Panc1 (cell line): ENCODE data around the gene CCDC127. TPM values are rescaled to one million over a fixed set of nuclear protein-coding genes. Genes with fewer than 3 reads are reported as not detected.

Source experiments
- ATAC-seq: fragments of 200-7000 bp; cut with Tn5 transposase; 2 replicates; pipeline ENCODE4 v1.9.1; 2020; ENCODE audit warnings: mild to moderate bottlenecking, moderate library complexity
- BruUV-seq: library from RNA; stranded (reverse); fragments of 400-500 nt; replicated peaks from 2 replicates; lab custom pipeline; 2021; lab: Mats Ljungman, UMichigan
- CTCF ChIA-PET: fragments of 300-600 bp; sonication (Branson Sonifier 250); formaldehyde crosslinking; loops from one replicate; lab custom pipeline; 2022; ENCODE audit warnings: antibody characterized with exemption; lab: Charles Lee
- POLR2A ChIA-PET: fragments of 300-600 bp; sonication (Branson Sonifier 250); formaldehyde crosslinking; loops from one replicate; lab custom pipeline; 2022; ENCODE audit warnings: antibody characterized with exemption; lab: Charles Lee
- DNase-seq: peaks from one replicate; pipeline ENCODE4 v3.0.0-alpha.2; 2010; ENCODE audit warnings: low read depth, low spot score
- H3K27ac ChIP-seq: 2 replicates; pipeline ENCODE4 v1.5.1; 2011; ENCODE audit warnings: mild to moderate bottlenecking, low read length, inconsistent platforms
- H3K27me3 ChIP-seq: fragments of 200-500 bp; sonication (Bioruptor generic); 2 replicates; pipeline ENCODE4 v1.6.0; 2014; ENCODE audit warnings: low read length, inconsistent platforms; ENCODE audit not compliant: control insufficient read depth, insufficient read depth
- H3K36me3 ChIP-seq: fragments of 200-500 bp; sonication (Bioruptor generic); 2 replicates; pipeline ENCODE4 v1.5.1; 2014; ENCODE audit warnings: inconsistent platforms, mild to moderate bottlenecking, low read length, moderate library complexity; ENCODE audit not compliant: control insufficient read depth, insufficient read depth
- H3K4me1 ChIP-seq: 2 replicates; pipeline ENCODE4 v1.5.1; 2011; ENCODE audit warnings: inconsistent platforms, mild to moderate bottlenecking, low read length, moderate library complexity; ENCODE audit not compliant: control insufficient read depth, insufficient read depth
- H3K4me3 ChIP-seq, 2 experiments: 2 replicates each; pipeline ENCODE4 v1.5.1; 2011 to 2012; ENCODE audit warnings: low read depth in 2 of 2, low read length in 2 of 2, mild to moderate bottlenecking in 2 of 2, inconsistent platforms in 1 of 2, moderate library complexity in 1 of 2
- H3K9me3 ChIP-seq: fragments of 200-500 bp; sonication (Bioruptor generic); 2 replicates; pipeline ENCODE4 v1.5.1; 2014; ENCODE audit warnings: low read depth, mild to moderate bottlenecking, inconsistent platforms, low read length, moderate library complexity; ENCODE audit not compliant: control insufficient read depth, insufficient read depth
- CTCF ChIP-seq: fragments of 450-650 bp; IDR thresholded peaks from 2 replicates; pipeline ENCODE4 v1.5.1; 2017; ENCODE audit warnings: mild to moderate bottlenecking
- POLR2AphosphoS5 ChIP-seq: IDR thresholded peaks from 2 replicates; pipeline ENCODE4 v1.6.1; 2012; ENCODE audit warnings: mild to moderate bottlenecking, low read depth, low read length, moderate library complexity
- REST ChIP-seq, 2 experiments: IDR thresholded peaks; 2 replicates each; pipeline ENCODE4 v1.6.1; 2011 to 2012; ENCODE audit warnings: low read depth in 2 of 2, control low read depth in 1 of 2, low read length in 1 of 2, mild to moderate bottlenecking in 1 of 2, moderate library complexity in 1 of 2; ENCODE audit not compliant: insufficient read depth in 1 of 2
- SIN3A ChIP-seq: IDR thresholded peaks from 2 replicates; pipeline ENCODE4 v1.6.1; 2012; ENCODE audit warnings: low read depth, mild to moderate bottlenecking, low read length, moderate library complexity, borderline replicate concordance; ENCODE audit not compliant: insufficient read depth
- TCF7L2 ChIP-seq: IDR thresholded peaks from 2 replicates; pipeline ENCODE4 v1.6.1; 2011; ENCODE audit warnings: mild to moderate bottlenecking, low read depth, low read length, inconsistent platforms
- in situ Hi-C: cut with HindIII; loops from 2 replicates; pipeline ENCODE4 v1.10.0; 2016; ENCODE audit warnings: low sequenced_read_pairs, low pct_unique_long_range_greater_than_20kb
- intact Hi-C: fragments of 100-400 bp; cut with micrococcal nuclease; formaldehyde crosslinking; loops from one replicate; pipeline ENCODE4 v1.10.0; 2022; ENCODE audit not compliant: unreplicated experiment
- total RNA-seq: library from RNA; stranded (reverse); gene quantifications from one replicate; pipeline ENCODE4 v1.2.1, GENCODE V29; 2021; ENCODE audit not compliant: unreplicated experiment

Gene CCDC127
- total RNA-seq, 1 experiment from 2014 or later: 8.1 TPM

DNA sequence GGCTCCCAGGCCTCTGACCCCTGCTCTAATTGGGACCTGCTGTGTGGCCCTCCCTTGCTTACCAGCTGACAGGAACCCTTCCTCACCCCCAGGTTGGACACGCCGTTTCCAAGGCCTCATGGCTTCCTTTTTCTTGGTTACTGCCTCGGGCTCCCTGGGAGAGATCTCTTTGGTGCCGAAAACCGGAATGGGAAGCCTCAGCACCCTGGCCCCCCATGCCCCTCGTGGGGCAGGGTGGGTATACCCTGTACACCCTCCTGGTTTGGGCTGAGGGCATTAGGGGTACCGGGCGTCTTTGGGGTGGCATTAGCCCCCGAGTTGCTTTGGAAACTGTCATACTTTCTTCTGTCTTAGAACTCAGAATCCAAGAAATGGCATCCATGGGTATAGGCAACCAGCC is 36.8 kb downstream of the CCDC127 start:
- DNase-seq (no peak), ATAC-seq (no peak)
- intact Hi-C loops: no loop called here
- H3K36me3 ChIP-seq: no peaks in the 10 kb centered on the region
- in situ Hi-C loops: no loop called here
- no peaks in the 10 kb centered on the region for H3K4me1 ChIP-seq
- H3K4me3 ChIP-seq: no peak overlapping the region
- ChIA-PET POLR2A (interaction anchor here (0.5 kb wide), 1 partner anchor 126 kb away, joined by 3 read pairs; no protein-coding TSS in a partner anchor), CTCF (no interaction called here)
- BruUV-seq: no TSS peak
- H3K9me3 ChIP-seq: no peaks in the 10 kb centered on the region
- H3K27ac ChIP-seq: no peak overlapping the region
- TF ChIP-seq CTCF (no peak), REST (IDR thresholded peaks at IDR 0.05; ENCODE audit: insufficient read depth in 1 of 2, low read depth in 2 of 2, low read length in 1 of 2) (no peak), TCF7L2 (no peak), SIN3A (no peak), POLR2AphosphoS5 (no peak)
- peaks cover 2% of the 10 kb centered on the region; the same call in 1 of the 2 replicates for H3K27me3 ChIP-seq

- ChIA-PET CTCF (no interaction called here), POLR2A (interaction anchor here (0.5 kb wide), 1 partner anchor 125 kb away, joined by 3 read pairs; no protein-coding TSS in a partner anchor)
- in situ Hi-C loops (no loop called here), intact Hi-C loops (no loop called here)
- TF ChIP-seq CTCF (no peak), REST (IDR thresholded peaks at IDR 0.05; ENCODE audit: insufficient read depth in 1 of 2, low read depth in 2 of 2, low read length in 1 of 2) (no peak), SIN3A (no peak), POLR2AphosphoS5 (no peak), TCF7L2 (no peak)
- Histone ChIP-seq H3K4me1 (no peaks in the 10 kb centered on the region), H3K27ac (no peak overlapping the region), H3K36me3 (no peaks in the 10 kb centered on the region), H3K4me3 (no peak overlapping the region), H3K27me3 (peaks cover 2% of the 10 kb centered on the region; the same call in 1 of the 2 replicates), H3K9me3 (no peaks in the 10 kb centered on the region)
- no TSS peak for BruUV-seq
- no peak for DNase-seq
- ATAC-seq: no peak
Measured at GRCh38 chr5:180286-180918, 37.6 kb downstream of the CCDC127 start.
